Measurements from ENCODE around the gene NOG. TPM values are rescaled to one million over a fixed set of nuclear protein-coding genes. Genes with fewer than 3 reads are reported as not detected.
A peak's percentile ranks its signal among the peaks of the same experiment; 100 is the strongest.

The NOG gene
- total RNA-seq, 1 donor from 2014 or later: 3.6 TPM

DNA sequence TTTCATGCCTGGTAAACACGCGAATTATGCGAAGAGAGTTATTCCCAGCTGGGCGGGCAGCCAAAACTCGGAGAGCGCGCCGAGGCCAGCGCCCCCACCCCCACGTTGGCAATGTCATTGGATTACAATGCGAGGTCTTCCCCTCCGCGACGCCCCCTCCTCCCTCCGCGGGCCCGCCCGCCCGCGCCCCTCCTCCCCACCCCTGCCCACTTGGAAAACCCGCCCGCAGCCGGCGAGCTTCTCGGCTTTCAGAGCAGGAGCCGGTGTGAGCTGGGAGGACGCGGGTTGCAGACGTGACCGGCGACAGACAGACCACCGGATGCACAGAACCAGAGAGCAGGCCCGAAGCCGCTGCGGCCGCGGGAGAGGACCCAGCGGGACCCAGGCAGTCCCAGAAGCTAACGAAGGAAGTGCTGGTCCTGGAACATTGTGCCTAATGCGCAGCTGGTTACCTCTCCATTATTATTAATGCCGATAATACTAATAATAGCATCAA is 4.0 kb downstream of the NOG start:
- no peak for DNase-seq

- DNase-seq: no peak
Measured at GRCh38 chr17:56598466-56598865, 5.0 kb downstream of the NOG start.

- no peak for DNase-seq
Measured at GRCh38 chr17:56599088-56599487, 5.6 kb downstream of the NOG start.

GRCh38 chr17:56599566-56599965 is 6.1 kb downstream of the NOG start:
- DNase-seq: no peak

GRCh38 chr17:56600256-56600655 is 6.8 kb downstream of the NOG start:
- no peak for DNase-seq

GRCh38 chr17:56601591-56601990 is 8.1 kb downstream of the NOG start:
- no peak for DNase-seq

DNA sequence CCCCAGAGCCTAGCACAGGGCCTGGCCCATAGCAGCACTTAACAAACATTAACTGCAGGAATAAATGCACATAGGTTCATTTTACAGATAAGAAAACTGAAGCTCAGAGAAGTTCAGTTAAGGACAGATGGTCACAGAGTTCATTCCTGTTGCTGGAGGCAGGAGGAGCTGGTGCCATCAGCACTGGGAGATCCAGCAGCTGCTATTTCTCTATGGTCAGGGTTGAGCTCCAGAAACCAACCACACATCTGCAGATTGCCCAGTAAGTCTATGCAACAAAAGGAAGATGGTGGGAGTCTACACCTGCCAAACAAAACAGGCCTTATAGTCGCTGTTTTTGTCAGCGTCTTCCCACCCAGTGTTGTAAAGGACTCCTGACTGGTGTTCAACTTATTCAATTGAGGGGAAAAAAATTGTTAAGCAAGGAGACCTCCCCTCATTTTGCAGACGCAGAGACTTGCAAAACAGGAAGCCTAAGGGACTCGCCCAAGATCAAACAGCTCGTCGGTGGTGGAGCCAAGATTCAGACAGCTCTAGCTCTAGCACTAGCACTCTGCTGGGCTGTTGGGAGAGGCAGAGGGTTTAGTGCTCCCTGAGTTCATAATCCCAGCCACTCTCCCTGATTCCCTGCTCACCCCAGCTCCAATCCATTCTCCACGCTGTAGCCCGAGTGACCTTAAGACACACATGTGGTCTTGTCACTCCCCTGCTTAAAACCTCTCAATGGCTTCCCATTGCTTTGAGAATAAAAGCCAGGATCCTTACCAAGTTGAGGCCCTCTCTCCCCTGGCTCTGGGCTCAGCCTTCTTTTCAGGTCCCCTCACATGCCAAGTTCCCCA is 9.0 kb downstream of the NOG start:
- no peak for DNase-seq

GRCh38 chr17:56603486-56604238 is 10.2 kb downstream of the NOG start:
- DNase-seq: no peak

GRCh38 chr17:56604691-56605290 is 11.3 kb downstream of the NOG start:
- DNase-seq: no peak

GRCh38 chr17:56608944-56609343 is 15.4 kb downstream of the NOG start:
- DNase-seq: no peak

DNA sequence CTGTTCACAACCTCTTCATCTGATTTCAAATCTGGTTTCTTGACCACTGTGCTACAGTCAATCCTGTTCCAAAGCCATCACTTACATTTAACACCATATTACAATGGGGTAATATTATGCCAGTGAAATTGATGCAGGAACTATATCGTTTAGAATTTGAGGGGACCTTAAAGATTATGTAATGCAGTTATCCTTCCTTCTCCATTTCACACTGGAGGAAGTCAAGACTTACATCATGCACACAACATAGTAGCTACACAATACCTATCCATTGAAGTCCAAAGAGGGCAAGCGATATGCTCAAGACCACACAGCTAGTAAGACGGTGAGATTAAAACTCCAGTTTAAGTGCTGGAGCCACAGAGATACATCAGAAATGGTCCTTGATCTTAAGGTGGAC is 16.8 kb downstream of the NOG start:
- no peak for DNase-seq

DNA sequence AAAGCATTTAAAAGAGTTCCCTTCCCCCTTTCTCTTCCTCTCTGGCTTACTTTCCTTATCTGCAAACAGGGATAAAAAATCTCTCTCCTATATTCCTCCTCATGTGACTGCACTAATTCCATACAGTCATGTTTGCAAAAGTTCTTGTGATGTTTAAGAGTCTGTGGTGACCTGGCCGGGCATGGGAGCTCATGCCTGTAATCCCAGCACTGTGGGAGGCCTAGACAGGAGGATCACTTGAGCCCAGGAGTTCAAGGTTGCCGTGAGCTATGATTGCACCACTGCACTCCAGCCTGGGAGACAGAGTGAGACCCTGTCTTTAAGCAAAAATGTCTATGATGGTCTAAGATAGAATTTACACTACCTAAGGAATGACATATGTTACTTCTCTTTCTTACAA is 19.6 kb downstream of the NOG start:
- DNase-seq: no peak

DNA sequence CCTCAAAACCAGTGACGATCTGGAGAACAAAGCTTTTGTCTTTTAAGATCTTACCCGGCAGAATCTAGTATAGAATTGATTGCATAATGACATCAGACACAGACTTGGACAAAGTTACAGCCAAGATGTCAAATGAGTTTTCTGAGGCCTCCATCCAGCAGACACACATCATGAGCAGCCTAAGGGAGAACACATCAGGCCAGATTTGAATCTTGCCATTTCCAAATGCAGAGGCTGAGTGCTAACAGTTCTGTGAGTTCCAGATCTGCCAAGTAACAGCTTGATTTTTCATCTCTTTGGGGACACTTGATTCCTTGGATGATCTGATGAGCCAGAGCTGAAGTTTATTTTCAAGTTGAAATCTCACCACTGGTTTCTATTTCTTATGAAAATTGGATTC is 21.0 kb downstream of the NOG start:
- DNase-seq: peak; percentile 80

- DNase-seq: no peak
Measured at GRCh38 chr17:56616239-56616638, 22.7 kb downstream of the NOG start.

DNA sequence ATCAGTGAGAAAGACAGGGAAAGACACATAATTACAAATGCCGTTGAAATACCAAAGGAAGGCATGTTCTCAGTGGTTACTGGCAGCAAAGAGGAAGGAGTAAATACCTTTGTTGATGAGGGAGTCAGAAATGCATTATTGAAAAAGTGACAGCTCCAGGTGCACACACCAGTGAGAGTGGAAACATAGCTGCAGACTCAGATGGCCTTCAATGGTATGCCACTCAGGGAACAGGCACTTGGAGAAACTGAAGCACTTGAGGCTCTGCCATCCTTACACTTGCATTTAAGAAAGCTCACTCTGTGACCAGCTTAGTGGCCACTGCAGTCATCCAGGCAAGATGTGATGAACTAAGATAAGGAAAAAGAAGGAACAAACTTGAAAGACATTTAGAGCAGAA is 29.9 kb downstream of the NOG start:
- no peak for DNase-seq

GRCh38 chr17:56624309-56624708 is 30.8 kb downstream of the NOG start:
- DNase-seq: peak; percentile 85

GRCh38 chr17:56624912-56625311 is 31.4 kb downstream of the NOG start:
- no peak for DNase-seq

GRCh38 chr17:56629531-56630075 is 36.1 kb downstream of the NOG start:
- peak; percentile 70 for DNase-seq

DNA sequence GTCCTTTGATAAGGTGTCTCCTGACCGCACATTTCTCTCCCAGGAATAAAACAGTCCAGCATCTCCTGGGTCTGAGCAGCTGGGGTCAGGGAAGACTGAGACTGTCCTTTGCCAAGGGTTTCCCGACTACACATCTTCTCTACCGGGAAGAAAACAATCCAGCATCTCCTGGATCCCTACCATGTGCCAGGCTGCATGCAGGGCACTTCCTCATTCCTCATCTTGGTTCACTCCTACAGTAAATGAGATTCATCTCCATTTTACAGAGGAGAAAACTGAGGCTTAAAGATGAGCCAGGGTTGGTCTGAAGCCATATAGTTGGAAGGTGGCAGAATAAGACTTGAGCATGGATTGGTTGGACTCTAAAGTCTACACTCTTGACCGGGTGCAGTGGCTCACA is 36.7 kb downstream of the NOG start:
- DNase-seq: no peak

DNA sequence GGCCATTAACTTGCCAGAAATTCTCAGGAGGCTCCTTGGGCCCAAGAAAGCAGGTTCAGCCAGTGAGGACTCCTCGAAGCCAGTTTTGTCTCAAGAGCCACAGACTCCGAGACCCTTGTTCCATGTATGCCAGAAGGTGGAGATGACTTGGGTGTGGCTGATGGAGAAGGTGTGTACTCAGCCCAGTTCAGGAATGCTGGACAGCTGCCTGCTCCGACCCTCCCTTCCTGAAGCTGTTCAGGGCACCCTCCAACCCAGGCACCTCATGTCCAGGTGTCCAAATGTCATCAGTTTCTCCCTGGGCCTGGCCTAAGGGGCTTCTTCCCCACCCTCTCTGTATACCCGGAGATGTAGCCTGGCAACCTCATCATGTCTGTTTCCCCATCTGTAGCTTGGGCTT is 40.2 kb downstream of the NOG start:
- DNase-seq: no peak

DNA sequence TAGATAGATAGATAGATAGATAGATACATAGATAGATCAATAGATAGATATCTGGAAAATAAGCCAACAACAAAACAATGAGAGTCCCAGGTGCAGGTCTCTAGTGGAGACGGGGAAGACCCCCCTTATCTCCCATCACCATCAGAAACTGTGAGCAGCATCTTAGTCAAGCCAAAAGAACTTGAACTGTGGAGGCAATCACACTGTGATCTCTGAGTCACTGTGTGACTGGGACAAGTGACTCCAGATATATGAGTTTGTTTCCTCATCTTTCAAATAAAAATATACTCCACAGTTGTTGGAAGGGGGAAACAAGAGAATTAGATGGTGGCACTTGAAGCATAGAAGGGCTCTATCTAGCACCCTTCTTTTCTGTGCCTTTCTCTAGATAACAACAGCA is 42.1 kb downstream of the NOG start:
- DNase-seq: no peak

DNA sequence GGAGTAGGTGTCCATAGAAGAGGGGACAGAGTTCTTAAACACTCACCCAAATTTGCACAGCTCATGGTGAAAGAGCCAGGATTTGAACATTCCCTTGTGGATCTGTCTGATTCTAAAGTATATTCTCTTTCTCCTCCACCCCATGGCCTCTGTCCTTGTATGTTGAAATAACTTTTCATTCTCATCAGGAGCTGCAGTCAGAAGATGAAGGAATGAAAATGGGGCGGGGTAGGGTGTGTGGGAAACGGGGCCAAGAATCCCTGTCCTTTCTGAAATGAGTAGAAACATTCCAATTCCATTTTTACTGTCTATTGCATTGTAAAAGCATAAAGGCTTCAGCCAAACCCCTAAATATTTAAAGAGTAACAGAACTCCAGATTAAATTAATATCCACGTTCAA is 42.8 kb downstream of the NOG start:
- no peak for DNase-seq

GRCh38 chr17:56637254-56637653 is 43.8 kb downstream of the NOG start:
- DNase-seq: no peak
